Measurements from ENCODE around the gene BMPER.

The BMPER gene

DNA sequence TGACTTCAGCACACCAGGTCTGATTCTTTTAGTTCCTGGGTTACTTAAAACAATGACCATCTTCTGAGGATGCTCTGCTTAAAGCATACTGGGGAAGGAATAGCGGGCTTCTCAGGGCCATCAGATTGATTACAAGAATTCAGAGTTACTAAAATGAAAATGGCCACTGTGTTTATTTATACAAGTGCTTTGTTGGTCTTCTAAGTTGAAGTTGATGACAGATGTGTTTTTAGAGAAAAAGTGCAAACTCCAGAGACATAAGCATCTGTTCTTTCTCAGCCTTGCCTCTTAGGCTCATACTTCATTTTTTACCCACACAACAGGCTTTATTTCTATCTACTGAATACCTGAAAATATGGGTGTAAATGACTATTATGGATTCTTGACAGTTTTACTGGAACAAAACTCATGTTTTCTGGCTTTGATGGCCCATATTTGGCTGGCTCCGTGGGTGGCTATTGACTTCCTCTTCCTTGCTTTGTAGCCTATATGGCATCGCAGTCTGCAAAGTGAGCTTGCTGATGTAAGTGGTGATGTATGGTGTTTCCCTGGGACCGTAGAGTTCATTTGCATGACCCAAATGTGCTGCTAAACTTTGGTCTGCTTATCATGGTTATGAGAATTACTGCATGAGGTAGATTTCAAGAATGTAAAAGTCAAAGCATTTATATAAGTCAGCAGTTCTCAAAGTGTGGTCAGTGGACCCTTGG is 121.3 kb downstream of the BMPER start:
- Histone ChIP-seq H3K27me3 (replicated peaks; ENCODE audit: control insufficient read depth, insufficient read depth, low read length) (no peaks in the 10 kb centered on the region), H3K4me3 (replicated peaks; ENCODE audit: low read depth, low read length) (no peak overlapping the region), H3K36me3 (ENCODE audit: control insufficient read depth, insufficient read depth, low read length) (no peaks in the 10 kb centered on the region)
- TF ChIP-seq, protein P1, sequence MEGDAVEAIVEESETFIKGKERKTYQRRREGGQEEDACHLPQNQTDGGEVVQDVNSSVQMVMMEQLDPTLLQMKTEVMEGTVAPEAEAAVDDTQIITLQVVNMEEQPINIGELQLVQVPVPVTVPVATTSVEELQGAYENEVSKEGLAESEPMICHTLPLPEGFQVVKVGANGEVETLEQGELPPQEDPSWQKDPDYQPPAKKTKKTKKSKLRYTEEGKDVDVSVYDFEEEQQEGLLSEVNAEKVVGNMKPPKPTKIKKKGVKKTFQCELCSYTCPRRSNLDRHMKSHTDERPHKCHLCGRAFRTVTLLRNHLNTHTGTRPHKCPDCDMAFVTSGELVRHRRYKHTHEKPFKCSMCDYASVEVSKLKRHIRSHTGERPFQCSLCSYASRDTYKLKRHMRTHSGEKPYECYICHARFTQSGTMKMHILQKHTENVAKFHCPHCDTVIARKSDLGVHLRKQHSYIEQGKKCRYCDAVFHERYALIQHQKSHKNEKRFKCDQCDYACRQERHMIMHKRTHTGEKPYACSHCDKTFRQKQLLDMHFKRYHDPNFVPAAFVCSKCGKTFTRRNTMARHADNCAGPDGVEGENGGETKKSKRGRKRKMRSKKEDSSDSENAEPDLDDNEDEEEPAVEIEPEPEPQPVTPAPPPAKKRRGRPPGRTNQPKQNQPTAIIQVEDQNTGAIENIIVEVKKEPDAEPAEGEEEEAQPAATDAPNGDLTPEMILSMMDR (IDR thresholded peaks at IDR 0.05; ENCODE audit: insufficient read depth, low read length, poor library complexity, severe bottlenecking) = no peak
- DNase-seq (ENCODE audit: extremely low read depth, insufficient read length) = no peak

DNA sequence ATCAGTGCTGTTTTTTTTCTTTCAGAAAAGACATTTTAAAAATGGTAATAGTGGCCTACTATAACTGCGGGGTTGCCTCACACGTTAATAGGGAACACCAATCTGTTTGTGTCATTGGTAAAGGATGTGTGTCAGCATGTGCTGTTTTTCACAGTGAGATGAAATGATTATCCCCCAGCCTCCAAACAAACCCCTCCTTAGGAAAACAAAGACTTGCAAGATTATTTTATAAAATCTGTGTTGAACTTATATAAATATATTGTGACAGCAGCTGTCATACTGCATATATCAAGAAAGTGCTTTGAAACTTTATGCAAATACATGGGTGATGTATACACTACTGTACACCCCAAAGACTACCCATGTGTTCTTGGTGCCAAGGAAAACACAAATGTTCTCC is 125.8 kb downstream of the BMPER start:
- DNase-seq (ENCODE audit: extremely low read depth, insufficient read length) = no peak
- TF ChIP-seq, protein P1 (IDR thresholded peaks at IDR 0.05; ENCODE audit: insufficient read depth, low read length, poor library complexity, severe bottlenecking) = no peak
- Histone ChIP-seq H3K36me3 (ENCODE audit: control insufficient read depth, insufficient read depth, low read length) (no peaks in the 10 kb centered on the region), H3K27me3 (replicated peaks; ENCODE audit: control insufficient read depth, insufficient read depth, low read length) (no peaks in the 10 kb centered on the region), H3K4me3 (replicated peaks; ENCODE audit: low read depth, low read length) (no peak overlapping the region)

DNA sequence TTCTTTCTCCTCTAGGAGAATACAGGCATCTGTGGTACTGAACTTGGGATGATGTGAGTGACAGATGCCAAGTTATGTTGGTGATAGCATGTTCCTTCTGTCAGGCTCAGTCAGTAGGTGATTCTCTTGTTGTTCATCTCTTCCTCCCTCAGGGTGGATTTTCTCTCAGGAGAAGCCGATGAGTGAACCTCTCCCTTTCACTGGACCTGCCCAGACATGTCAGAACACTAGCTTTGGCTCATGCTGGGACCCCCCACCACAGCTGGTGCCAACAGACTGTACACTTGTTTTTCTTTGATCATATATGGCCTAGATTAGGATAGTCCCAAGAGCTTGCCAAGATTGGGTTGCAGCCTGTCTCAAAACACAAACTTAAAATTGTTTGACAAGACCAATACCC is 129.4 kb downstream of the BMPER start:
- DNase-seq (ENCODE audit: extremely low read depth, insufficient read length) = no peak
- no peaks in the 10 kb centered on the region for H3K27me3 ChIP-seq (replicated peaks; ENCODE audit: control insufficient read depth, insufficient read depth, low read length)
- no peaks in the 10 kb centered on the region for H3K36me3 ChIP-seq (ENCODE audit: control insufficient read depth, insufficient read depth, low read length)
- TF ChIP-seq, protein P1 (IDR thresholded peaks at IDR 0.05; ENCODE audit: insufficient read depth, low read length, poor library complexity, severe bottlenecking) = no peak
- no peak overlapping the region for H3K4me3 ChIP-seq (replicated peaks; ENCODE audit: low read depth, low read length)

DNA sequence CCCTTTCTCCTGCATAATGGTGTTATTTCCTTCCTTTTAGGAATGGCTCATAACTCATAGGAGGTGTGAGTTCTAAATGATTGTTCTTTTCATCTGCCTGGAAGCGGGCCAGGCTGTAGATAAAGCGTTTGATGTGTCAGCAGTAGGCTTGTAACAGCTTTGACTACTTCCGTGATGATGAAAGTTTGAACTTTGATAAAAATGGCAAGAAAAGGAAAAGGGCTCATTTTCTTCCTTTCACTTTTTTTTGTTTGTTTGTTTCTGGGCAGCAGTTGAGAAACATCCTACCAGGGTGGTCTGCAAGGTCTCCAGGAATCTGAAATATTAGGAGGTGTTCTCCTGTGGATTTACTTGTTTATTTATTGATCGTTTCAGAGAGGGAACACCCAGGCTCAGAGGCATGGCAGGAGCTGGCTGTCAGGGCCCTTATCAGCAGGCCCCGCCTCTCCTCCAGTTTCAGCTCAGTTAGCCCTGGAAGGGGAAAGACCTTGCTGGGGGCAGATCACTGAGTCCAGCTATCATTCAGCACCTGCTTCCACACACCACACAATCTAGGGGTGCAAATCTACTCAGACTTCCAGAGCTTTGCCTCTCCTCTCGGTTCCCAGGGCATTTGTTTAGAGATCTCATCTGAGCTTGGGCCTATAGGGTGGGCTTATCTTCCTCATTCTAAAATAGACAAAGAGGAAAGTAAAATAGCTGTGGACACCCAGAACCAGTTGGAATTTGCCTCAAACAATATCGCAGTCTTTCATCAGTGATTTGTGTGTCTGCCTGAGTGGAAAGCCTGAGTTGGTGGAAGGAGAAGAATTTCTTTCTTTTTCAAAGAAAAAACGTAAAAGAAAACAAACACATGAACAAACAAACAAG is 130.9 kb downstream of the BMPER start:
- no peak for DNase-seq (ENCODE audit: extremely low read depth, insufficient read length)
- H3K27me3 ChIP-seq (replicated peaks; ENCODE audit: control insufficient read depth, insufficient read depth, low read length) = no peaks in the 10 kb centered on the region
- H3K36me3 ChIP-seq (ENCODE audit: control insufficient read depth, insufficient read depth, low read length) = no peaks in the 10 kb centered on the region
- no peak overlapping the region for H3K4me3 ChIP-seq (replicated peaks; ENCODE audit: low read depth, low read length)
- TF ChIP-seq, protein P1 (IDR thresholded peaks at IDR 0.05; ENCODE audit: insufficient read depth, low read length, poor library complexity, severe bottlenecking) = no peak

DNA sequence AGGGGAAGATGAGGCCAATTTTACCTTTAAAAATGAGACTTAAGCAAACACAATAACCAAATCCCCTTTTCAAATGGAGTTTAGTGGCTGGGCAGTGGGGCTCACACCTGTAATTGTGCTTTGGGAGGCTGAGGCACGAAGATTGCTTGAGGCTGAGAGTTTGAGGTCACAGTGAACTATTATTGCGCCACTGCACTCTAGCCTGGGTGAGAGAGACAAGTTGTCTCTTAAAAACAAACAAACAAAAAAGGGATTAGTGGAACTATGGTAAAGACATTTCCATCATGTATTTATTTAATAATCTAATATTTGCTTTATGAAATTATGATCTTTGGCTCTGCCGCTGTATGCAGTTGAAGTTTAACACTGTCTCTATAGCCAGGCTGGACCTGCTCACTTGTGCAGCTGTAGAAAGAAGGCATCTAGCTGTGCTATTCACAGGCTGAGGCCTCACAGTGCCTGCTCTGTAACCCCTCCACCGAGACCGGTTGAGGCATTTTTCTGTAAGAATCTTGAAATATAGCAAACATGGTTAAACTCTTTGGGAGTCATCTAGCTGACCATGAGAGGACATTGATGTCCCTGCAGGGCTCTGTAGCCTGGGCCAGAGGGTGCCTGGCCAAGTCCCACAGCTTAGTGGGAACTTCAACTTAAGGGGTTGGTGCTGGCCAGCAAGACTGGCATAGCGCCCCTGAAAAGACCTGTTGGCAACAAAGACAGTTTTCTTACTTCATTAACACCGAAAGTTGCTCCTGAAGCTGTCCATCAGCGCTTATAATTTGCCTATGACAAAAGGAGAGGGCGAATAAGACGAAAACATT is 131.8 kb downstream of the BMPER start:
- TF ChIP-seq, protein P1 (IDR thresholded peaks at IDR 0.05; ENCODE audit: insufficient read depth, low read length, poor library complexity, severe bottlenecking) = no peak
- Histone ChIP-seq H3K36me3 (ENCODE audit: control insufficient read depth, insufficient read depth, low read length) (no peaks in the 10 kb centered on the region), H3K4me3 (replicated peaks; ENCODE audit: low read depth, low read length) (no peak overlapping the region), H3K27me3 (replicated peaks; ENCODE audit: control insufficient read depth, insufficient read depth, low read length) (no peaks in the 10 kb centered on the region)
- no peak for DNase-seq (ENCODE audit: extremely low read depth, insufficient read length)
